Breast epithelium (tissue), 4 donors: Measurements from ENCODE around the gene PATL1. TPM values are rescaled to one million over a fixed set of nuclear protein-coding genes. Genes with fewer than 3 reads are reported as not detected.

Experiments used
- DNase-seq, 2 donors: peaks; one replicate each; pipeline ENCODE4 v3.0.0-alpha.2; 2019; ENCODE audit warnings: low spot score in 2 of 2
- H3K27ac ChIP-seq, 2 donors: fragments of 200-600 bp; sonication (generic) in 1 of 2; one replicate each; pipeline ENCODE4 v1.5.1; 2016 to 2019; ENCODE audit warnings: mild to moderate bottlenecking in 1 of 2
- H3K27me3 ChIP-seq, 2 donors: fragments of 200-600 bp; sonication (generic) in 1 of 2; one replicate each; pipeline versions ENCODE4 v1.5.1 to v1.6.0; 2017 to 2019; ENCODE audit warnings: control low read depth in 1 of 2, mild to moderate bottlenecking in 1 of 2
- H3K36me3 ChIP-seq: fragments of 200-600 bp; one replicate; pipeline ENCODE4 v1.5.1; 2019
- H3K4me1 ChIP-seq, 2 donors: fragments of 200-600 bp; sonication (generic); one replicate each; pipeline ENCODE4 v1.5.1; 2016 to 2019; ENCODE audit warnings: control low read depth in 1 of 2
- H3K4me3 ChIP-seq, 3 donors: fragments of 200-600 bp; sonication (generic); 1 replicate in 2 of 3; 2 replicates in 1 of 3; pipeline ENCODE4 v1.5.1; 2016 to 2019; ENCODE audit warnings: mild to moderate bottlenecking in 3 of 3, moderate library complexity in 2 of 3
- H3K9me3 ChIP-seq, 2 donors: fragments of 200-600 bp; sonication (generic) in 1 of 2; one replicate each; pipeline ENCODE4 v1.5.1; 2016 to 2019; ENCODE audit warnings: control low read depth in 1 of 2
- CTCF ChIP-seq, 3 donors: fragments of 450-650 bp; IDR thresholded peaks; one replicate each; pipeline ENCODE4 v1.5.1; 2016 to 2017; ENCODE audit warnings: antibody characterized with exemption in 3 of 3, mild to moderate bottlenecking in 3 of 3, moderate library complexity in 3 of 3
- POLR2A ChIP-seq: fragments of 450-650 bp; IDR thresholded peaks from one replicate; pipeline ENCODE4 v1.6.1; 2016; ENCODE audit warnings: antibody characterized with exemption, mild to moderate bottlenecking, moderate library complexity
- POLR2AphosphoS5 ChIP-seq, 3 donors: sonication (generic); formaldehyde crosslinking; IDR thresholded peaks; one replicate each; pipeline ENCODE4 v1.6.1; 2017; ENCODE audit warnings: antibody characterized with exemption in 3 of 3
- intact Hi-C: fragments of 100-400 bp; cut with DNase I; formaldehyde crosslinking; loops from one replicate; pipeline ENCODE4 v1.15.1; 2023; ENCODE audit warnings: low total_unique reads
- total RNA-seq, 3 donors: library from RNA; depleted of rRNA; stranded (reverse); fragments of >200 nt; gene quantifications; one replicate each; pipeline ENCODE4 v1.1.0, GENCODE V29; 2016

PATL1 gene
- total RNA-seq, 3 donors from 2014 or later = 13.4 to 15.8 (median 15.2) TPM

GRCh38 chr11:59600234-59600633, 68.6 kb downstream of the PATL1 start:
- Histone ChIP-seq H3K27ac (no peak overlapping the region), H3K4me1 (no peaks in the 10 kb centered on the region), H3K9me3 (no peaks in the 10 kb centered on the region), H3K36me3 (peaks cover 9% of the 10 kb centered on the region), H3K4me3 (no peak overlapping the region), H3K27me3 (no peaks in the 10 kb centered on the region)
- no peak for DNase-seq
- no peak for TF ChIP-seq CTCF (IDR thresholded peaks at IDR 0.05)
- no peak for TF ChIP-seq POLR2A
- no peak for TF ChIP-seq POLR2AphosphoS5 (IDR thresholded peaks at IDR 0.05)
- intact Hi-C loops = no loop called here

GRCh38 chr11:59598961-59599360, 69.9 kb downstream of the PATL1 start:
- no peaks in the 10 kb centered on the region for H3K9me3 ChIP-seq
- H3K36me3 ChIP-seq = peaks cover 13% of the 10 kb centered on the region
- no peaks in the 10 kb centered on the region for H3K4me1 ChIP-seq

More at GRCh38 chr11:59598961-59599360, 69.9 kb downstream of the PATL1 start:
- H3K4me3 ChIP-seq = no peak overlapping the region
- intact Hi-C loops = no loop called here
- no peaks in the 10 kb centered on the region for H3K27me3 ChIP-seq
- no peak overlapping the region for H3K27ac ChIP-seq
- no peak for TF ChIP-seq CTCF (IDR thresholded peaks at IDR 0.05)
- TF ChIP-seq POLR2AphosphoS5 (IDR thresholded peaks at IDR 0.05) = no peak
- no peak for TF ChIP-seq POLR2A
- DNase-seq = no peak

Other genes with a start within 250 kb of the PATL1 start
- not detected for gene OR5A2, start 242.6 kb downstream of the PATL1 start, total RNA-seq
- not detected for gene OR5A1, start 232.6 kb downstream of the PATL1 start, total RNA-seq
- gene OR4D6, start 212.1 kb downstream of the PATL1 start, total RNA-seq = not detected
- gene OR4D10, start 195.7 kb downstream of the PATL1 start, total RNA-seq = not detected
- not detected for gene OR4D11, start 165.5 kb downstream of the PATL1 start, total RNA-seq
- gene OR4D9, start 157.5 kb downstream of the PATL1 start, total RNA-seq = not detected
- gene OSBP, start 53.3 kb downstream of the PATL1 start, total RNA-seq = 10 to 100 TPM; 42.4 to 48.2 (median 43.9) TPM
- not detected for gene OR10V1, start 44.8 kb upstream of the PATL1 start, total RNA-seq
- gene STX3, start 86.3 kb upstream of the PATL1 start, total RNA-seq = 10 to 100 TPM; 32.2 to 58.8 (median 53.7) TPM
- 10 to 100 TPM; 36.3 to 41.4 (median 37.4) TPM for gene MRPL16, start 141.7 kb upstream of the PATL1 start, total RNA-seq
- not detected for gene CBLIF, start 176.5 kb upstream of the PATL1 start, total RNA-seq
- gene TCN1, start 197.4 kb upstream of the PATL1 start, total RNA-seq = 100 to 1,000 TPM in 1 of 3 donors, 10 to 100 TPM in 1, not detected in 1; 45.6 to 112 TPM
- gene OOSP3, start 209.7 kb upstream of the PATL1 start, total RNA-seq = not detected